NCI-H82 treated with DMSO at 0.1 percent for 48 hours (cell line): ENCODE data around the gene DRC7.

Source experiments
- DNase-seq: peaks from one replicate; lab custom pipeline; 2025; ENCODE audit not compliant: unreplicated experiment; lab: John Stamatoyannopoulos, UW

The DRC7 gene

DNA sequence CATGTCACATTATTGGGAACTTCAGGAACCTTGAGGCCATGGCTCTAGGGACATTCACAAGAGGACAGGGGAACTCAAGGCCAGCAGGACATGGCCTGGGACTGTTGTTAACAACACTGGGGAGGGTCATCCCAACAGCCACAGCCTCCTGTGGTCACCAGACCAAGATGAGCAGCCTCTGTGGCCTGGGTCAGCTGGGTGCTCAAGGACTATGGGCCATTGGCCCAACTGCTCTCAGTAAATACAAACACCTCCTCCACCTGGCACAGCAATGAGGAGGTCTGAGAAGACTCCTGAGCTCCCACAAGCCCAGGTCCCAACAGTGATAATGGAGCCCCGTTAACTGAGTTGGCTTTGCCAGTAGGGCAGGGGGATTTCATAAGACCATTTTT, 86.7 kb downstream of the DRC7 start:
- no peak for DNase-seq
